Endothelial cell of umbilical vein (primary cell): ENCODE measurements around the gene PRLR.

Experiments
- CTCF ChIP-seq, 2 donors: IDR thresholded peaks; 1 replicate in 1 of 2; 2 replicates in 1 of 2; pipeline ENCODE4 v1.5.1; 2011; ENCODE audit warnings: low read length in 2 of 2, mild to moderate bottlenecking in 2 of 2, moderate library complexity in 2 of 2, control low read depth in 1 of 2, inconsistent platforms in 1 of 2, low read depth in 1 of 2; ENCODE audit not compliant: insufficient read depth in 1 of 2; ENCODE audit errors: extremely low read depth in 1 of 2
- EZH2 ChIP-seq: IDR thresholded peaks from 2 replicates; pipeline ENCODE4 v1.6.1; 2012; ENCODE audit warnings: borderline replicate concordance, low read depth, mild to moderate bottlenecking, moderate library complexity, low read length, inconsistent platforms; ENCODE audit not compliant: severe bottlenecking
- MAX ChIP-seq: IDR thresholded peaks from 2 replicates; pipeline ENCODE4 v1.6.1; 2011; ENCODE audit not compliant: insufficient read depth, insufficient read length
- POLR2A ChIP-seq: IDR thresholded peaks from 2 replicates; pipeline ENCODE4 v1.6.1; 2012; ENCODE audit warnings: low read depth, mild to moderate bottlenecking, control low read depth, low read length
- POLR2AphosphoS5 ChIP-seq: IDR thresholded peaks from 2 replicates; pipeline ENCODE4 v1.6.1; 2012; ENCODE audit warnings: low read depth, mild to moderate bottlenecking, control low read depth, low read length, moderate library complexity; ENCODE audit not compliant: insufficient read depth

GRCh38 chr5:35203403-35203802 is 26.9 kb downstream of the PRLR start:
- TF ChIP-seq CTCF (IDR thresholded peaks at IDR 0.05; ENCODE audit: extremely low read depth in 1 of 2, insufficient read depth in 1 of 2, low read depth in 1 of 2, low read length in 2 of 2) (no peak), POLR2A (no peak), POLR2AphosphoS5 (no peak), MAX (no peak), EZH2 (no peak)
